Ectodermal cell (in vitro differentiated cells): ENCODE data around the gene ANP32A.

Experiments
- H3K27ac ChIP-seq: 2 replicates; pipeline ENCODE4 v1.7.0; 2013; ENCODE audit warnings: mild to moderate bottlenecking, low read depth, low read length; ENCODE audit not compliant: insufficient read depth, poor library complexity, severe bottlenecking
- H3K27me3 ChIP-seq: 2 replicates; pipeline ENCODE4 v1.7.0; 2013; ENCODE audit warnings: mild to moderate bottlenecking, low read length; ENCODE audit not compliant: insufficient read depth, control insufficient read depth, poor library complexity, severe bottlenecking
- H3K36me3 ChIP-seq: one replicate; pipeline ENCODE4 v1.7.0; 2013; ENCODE audit warnings: low read length; ENCODE audit not compliant: control insufficient read depth, insufficient read depth
- H3K4me1 ChIP-seq: one replicate; pipeline ENCODE4 v1.7.0; 2013; ENCODE audit warnings: low read length; ENCODE audit not compliant: control insufficient read depth, insufficient read depth
- H3K4me3 ChIP-seq: 2 replicates; pipeline ENCODE4 v1.7.0; 2013; ENCODE audit warnings: low read depth, low read length, control low read depth; ENCODE audit not compliant: insufficient read depth
- H3K9me3 ChIP-seq: 2 replicates; pipeline ENCODE4 v1.7.0; 2013; ENCODE audit warnings: mild to moderate bottlenecking, low read length, moderate library complexity; ENCODE audit not compliant: control insufficient read depth
- WGBS, 2 experiments: methylation state at CpG; one replicate each; pipeline ENCODE4 v1.1.7; 2013; ENCODE audit warnings: missing lambda C conversion rate in 2 of 2; 5-methylcytosine and 5-hydroxymethylcytosine counted together

The ANP32A gene

GRCh38 chr15:68730976-68731897 lies 89.5 kb downstream of the ANP32A start:
- Histone ChIP-seq H3K27me3 (no peaks in the 10 kb centered on the region), H3K27ac (no peak overlapping the region), H3K36me3 (no peaks in the 10 kb centered on the region), H3K9me3 (no peaks in the 10 kb centered on the region), H3K4me3 (no peak overlapping the region), H3K4me1 (no peaks in the 10 kb centered on the region)
- 76 to 78% methylated on average over 15 of the region's 15 CpGs for WGBS, 2 experiments

DNA sequence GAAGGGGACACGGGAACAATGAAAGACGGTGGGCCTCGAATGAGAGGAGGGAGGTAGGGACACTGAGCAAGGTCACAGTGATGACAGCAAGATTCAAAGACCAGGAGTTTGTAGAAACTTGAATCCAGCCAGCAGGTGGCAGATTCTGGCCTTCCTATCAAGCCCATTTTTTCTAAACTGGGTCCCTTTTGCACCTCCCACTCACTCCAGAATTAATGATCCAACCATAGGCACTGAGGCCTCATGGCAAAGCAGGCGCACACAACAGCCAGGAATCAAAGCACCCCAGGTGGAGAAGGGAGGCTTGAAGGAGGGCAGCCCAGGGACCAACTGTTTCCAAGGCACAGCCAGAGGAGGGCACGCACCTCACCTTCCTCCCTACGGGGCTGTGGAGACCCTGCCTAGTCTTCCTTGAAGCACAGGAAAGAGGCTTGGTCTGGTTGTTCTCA lies 90.2 kb downstream of the ANP32A start:
- Histone ChIP-seq H3K4me1 (no peaks in the 10 kb centered on the region), H3K36me3 (no peaks in the 10 kb centered on the region), H3K9me3 (no peaks in the 10 kb centered on the region), H3K27ac (no peak overlapping the region), H3K27me3 (no peaks in the 10 kb centered on the region), H3K4me3 (no peak overlapping the region)
- 76 to 77% methylated on average over 6 of the region's 6 CpGs for WGBS, 2 experiments

GRCh38 chr15:68729789-68730411 lies 90.8 kb downstream of the ANP32A start:
- Histone ChIP-seq H3K4me3 (no peak overlapping the region), H3K9me3 (no peaks in the 10 kb centered on the region), H3K4me1 (no peaks in the 10 kb centered on the region), H3K27ac (no peak overlapping the region), H3K36me3 (no peaks in the 10 kb centered on the region), H3K27me3 (no peaks in the 10 kb centered on the region)
- WGBS, 2 experiments: 87 to 88% methylated on average over 5 to 6 of the region's 8 CpGs
